Effector memory CD4-positive, alpha-beta T cell (primary cell): ENCODE measurements around the gene SUN2.
A peak's percentile ranks its signal among the peaks of the same experiment; 100 is the strongest.
"Not testable (repeated sequence)": the region's sequence is repeated elsewhere in the genome, so short reads cannot be mapped to it uniquely, and the experiment has no call there.

Experiments used
- DNase-seq, 3 donors: peaks; one replicate each; pipeline ENCODE4 v3.0.0-alpha.2; 2020
- H3K27ac ChIP-seq: 2 replicates; pipeline ENCODE4 v1.7.0; 2013; ENCODE audit warnings: mild to moderate bottlenecking, low read length, moderate library complexity; ENCODE audit not compliant: insufficient read depth, poor library complexity, severe bottlenecking
- H3K27me3 ChIP-seq: replicated peaks from 2 replicates; pipeline ENCODE4 v1.7.0; 2013; ENCODE audit warnings: mild to moderate bottlenecking, low read length; ENCODE audit not compliant: insufficient read depth, control insufficient read depth, poor library complexity, severe bottlenecking
- H3K36me3 ChIP-seq: 2 replicates; pipeline ENCODE4 v1.7.0; 2013; ENCODE audit warnings: mild to moderate bottlenecking, low read length, moderate library complexity; ENCODE audit not compliant: control insufficient read depth, insufficient read depth
- H3K4me1 ChIP-seq: 2 replicates; pipeline ENCODE4 v1.7.0; 2013; ENCODE audit warnings: low read length, mild to moderate bottlenecking; ENCODE audit not compliant: control insufficient read depth, insufficient read depth, poor library complexity, severe bottlenecking
- H3K4me3 ChIP-seq: 2 replicates; pipeline ENCODE4 v1.7.0; 2013; ENCODE audit warnings: low read length, low read depth, mild to moderate bottlenecking; ENCODE audit not compliant: insufficient read depth, poor library complexity, severe bottlenecking
- H3K9me3 ChIP-seq: 2 replicates; pipeline ENCODE4 v1.7.0; 2013; ENCODE audit warnings: mild to moderate bottlenecking, low read length, moderate library complexity; ENCODE audit not compliant: control insufficient read depth
- total RNA-seq, 3 donors: gene quantifications; one replicate each; lab custom pipeline; 2026; lab: John Stamatoyannopoulos, UW

SUN2 gene, protein sequence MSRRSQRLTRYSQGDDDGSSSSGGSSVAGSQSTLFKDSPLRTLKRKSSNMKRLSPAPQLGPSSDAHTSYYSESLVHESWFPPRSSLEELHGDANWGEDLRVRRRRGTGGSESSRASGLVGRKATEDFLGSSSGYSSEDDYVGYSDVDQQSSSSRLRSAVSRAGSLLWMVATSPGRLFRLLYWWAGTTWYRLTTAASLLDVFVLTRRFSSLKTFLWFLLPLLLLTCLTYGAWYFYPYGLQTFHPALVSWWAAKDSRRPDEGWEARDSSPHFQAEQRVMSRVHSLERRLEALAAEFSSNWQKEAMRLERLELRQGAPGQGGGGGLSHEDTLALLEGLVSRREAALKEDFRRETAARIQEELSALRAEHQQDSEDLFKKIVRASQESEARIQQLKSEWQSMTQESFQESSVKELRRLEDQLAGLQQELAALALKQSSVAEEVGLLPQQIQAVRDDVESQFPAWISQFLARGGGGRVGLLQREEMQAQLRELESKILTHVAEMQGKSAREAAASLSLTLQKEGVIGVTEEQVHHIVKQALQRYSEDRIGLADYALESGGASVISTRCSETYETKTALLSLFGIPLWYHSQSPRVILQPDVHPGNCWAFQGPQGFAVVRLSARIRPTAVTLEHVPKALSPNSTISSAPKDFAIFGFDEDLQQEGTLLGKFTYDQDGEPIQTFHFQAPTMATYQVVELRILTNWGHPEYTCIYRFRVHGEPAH
- 842 to 1,012 (median 936) reads per million in 3 donors for total RNA-seq

DNA sequence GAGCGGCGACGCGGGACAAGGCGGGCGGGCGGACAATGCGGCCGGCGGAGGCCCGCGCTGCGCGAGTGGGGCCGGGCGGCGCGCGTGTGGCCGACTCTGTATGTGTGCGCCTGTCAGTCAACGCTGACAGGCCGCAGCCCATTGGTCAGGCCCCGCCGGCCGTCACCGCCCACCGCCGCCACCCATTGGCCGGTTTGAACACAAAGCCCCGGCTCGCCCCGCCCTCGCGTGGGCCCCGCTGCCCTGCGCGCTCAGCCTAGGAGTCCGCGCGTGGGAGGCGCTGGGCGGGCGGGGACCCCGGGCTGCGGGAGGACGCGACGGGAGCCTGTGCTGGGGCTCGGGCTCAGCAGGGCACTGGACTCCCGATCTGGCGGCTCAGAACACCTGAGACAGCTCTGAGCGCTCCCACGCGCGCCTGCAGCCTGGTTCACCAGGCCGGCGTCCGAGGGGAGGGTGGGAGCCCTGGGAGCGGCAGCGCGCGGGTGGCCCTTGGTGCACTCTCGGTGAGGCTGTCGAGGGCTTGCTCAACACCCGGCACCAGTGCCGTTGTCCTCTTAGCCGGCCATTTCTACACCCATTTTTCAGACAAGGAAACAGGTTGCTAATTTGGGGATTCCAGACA, at the start of gene SUN2:
Gene SUN2 (minus strand): TSS at position 88 of the 622 bp plus-strand sequence. CDS start 3,370 bp downstream, outside the sequence.
- peaks cover 19% of the 10 kb centered on the region for H3K36me3 ChIP-seq
- H3K27ac ChIP-seq = peak within 1 kb of the TSS; percentile 84
- peaks cover 51% of the 10 kb centered on the region for H3K4me1 ChIP-seq
- no peaks in the 10 kb centered on the region for H3K9me3 ChIP-seq
- H3K27me3 ChIP-seq = no peaks in the 10 kb centered on the region
- DNase-seq = peak; percentile 88 to 93 (median 89)
- H3K4me3 ChIP-seq = peak within 1 kb of the TSS; percentile 87

DNA sequence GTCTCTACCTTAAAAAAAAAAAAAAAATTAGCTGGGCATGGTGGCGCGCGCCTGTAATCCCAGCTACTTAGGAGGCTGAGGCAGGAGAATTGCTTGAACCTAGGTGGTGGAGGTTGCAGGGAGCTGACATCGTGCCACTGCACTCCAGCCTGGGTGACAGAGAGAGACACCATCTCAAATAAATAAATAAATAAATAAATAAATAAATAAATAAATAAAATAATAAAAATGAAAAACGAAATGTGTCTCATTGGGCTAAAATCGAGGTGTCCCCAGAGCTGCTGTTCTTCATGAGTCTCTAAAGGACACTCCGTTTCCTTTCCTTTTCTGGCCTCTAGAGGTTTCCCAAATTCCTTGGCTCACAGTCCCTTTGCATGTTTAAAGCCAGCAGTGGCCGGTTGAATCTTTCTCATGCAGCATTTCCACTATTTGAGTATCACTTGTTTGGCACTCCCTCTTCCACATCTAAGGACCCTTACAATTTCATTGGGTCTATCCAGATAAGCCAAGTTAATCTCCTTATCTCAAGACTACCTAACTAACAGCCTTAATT, 49.3 kb upstream of the SUN2 start:
- H3K4me3 ChIP-seq, DNase-seq, H3K27ac ChIP-seq, H3K9me3 ChIP-seq, H3K36me3 ChIP-seq, H3K4me1 ChIP-seq, H3K27me3 ChIP-seq: not testable (repeated sequence)

DNA sequence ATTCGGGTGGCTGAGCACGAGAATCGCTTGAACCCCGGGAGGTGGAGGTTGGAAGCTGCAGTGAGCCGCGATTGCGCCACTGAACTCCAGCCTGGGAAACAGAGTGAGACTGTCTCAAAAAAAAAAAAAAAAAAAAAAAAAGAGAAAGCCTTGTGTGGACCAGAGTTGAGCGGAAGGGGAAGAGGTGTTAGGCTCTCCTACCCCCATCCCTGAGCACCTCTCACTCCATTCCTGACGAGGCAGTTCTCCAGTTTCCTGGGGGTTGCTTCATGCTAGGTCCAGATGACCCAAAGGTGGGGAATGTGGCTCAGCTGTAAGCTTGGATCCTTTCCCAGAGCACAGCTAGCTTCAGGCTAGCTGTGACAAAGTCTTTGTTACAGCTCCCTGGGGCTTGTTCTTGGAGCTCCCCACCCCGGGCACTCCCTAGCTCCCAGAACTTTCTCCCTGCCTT, 46.9 kb upstream of the SUN2 start:
- H3K4me3 ChIP-seq = no peak overlapping the region
- H3K36me3 ChIP-seq = no peaks in the 10 kb centered on the region
- no peak overlapping the region for H3K27ac ChIP-seq
- H3K9me3 ChIP-seq = no peaks in the 10 kb centered on the region
- H3K4me1 ChIP-seq = no peaks in the 10 kb centered on the region
- no peak for DNase-seq
- H3K27me3 ChIP-seq = no peaks in the 10 kb centered on the region

DNA sequence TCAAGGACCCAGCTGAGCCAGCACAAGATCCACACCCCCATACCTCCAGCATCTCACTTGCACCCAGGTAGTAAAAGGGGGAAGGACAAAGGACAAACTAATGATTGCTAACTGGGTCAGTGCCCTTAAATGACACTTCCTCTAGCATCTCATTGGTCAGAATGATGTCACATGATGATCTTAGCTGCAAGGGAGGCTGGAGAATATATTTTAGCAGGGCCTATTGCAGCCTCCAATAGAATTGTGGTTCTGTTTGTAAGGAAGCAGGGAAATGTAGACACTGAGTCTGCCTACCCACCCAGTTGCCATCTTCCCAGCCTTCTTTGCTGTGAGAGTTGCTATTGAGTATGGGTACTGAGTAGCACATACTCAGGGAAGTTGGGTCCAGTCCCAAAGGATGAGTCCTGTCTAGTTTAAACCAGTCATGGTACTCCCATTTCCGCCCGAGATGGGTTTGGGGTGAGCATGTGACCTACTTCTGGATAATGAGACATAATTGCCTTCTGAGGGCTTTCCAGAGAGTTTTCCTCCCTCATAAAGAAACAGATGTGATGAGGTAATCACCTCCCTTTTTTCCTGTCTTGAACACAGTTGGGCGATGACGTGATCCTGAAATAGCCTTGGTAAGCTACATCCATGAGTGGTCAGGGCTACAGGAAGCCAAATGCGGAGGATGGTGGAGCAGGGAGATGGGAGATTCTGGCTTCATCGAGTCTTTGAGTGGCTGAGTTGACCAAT, 43.6 kb upstream of the SUN2 start:
- no peaks in the 10 kb centered on the region for H3K4me1 ChIP-seq
- H3K9me3 ChIP-seq = no peaks in the 10 kb centered on the region
- H3K27me3 ChIP-seq = no peaks in the 10 kb centered on the region
- H3K4me3 ChIP-seq = no peak overlapping the region
- H3K36me3 ChIP-seq = no peaks in the 10 kb centered on the region
- no peak for DNase-seq
- no peak overlapping the region for H3K27ac ChIP-seq

DNA sequence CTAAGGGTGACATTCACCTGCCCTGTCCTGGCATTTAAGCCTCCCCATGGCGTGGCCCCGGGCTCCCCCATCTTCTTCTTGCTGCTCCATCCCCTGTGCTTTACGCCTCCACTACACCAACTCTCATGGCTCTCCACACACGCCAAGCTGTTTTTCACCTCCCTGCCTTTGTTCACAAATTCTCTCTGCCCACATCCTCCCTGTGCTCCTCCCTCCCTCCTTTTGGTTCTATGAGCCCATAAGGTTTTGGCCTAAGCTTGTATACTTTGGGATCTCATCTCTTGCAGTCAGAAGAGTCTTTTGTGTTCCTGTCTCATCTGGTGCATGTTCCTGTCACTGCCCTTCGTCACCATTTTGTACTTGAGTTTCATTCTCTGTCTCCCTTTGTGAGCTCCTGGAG, 42.7 kb upstream of the SUN2 start:
- DNase-seq = no peak
- Histone ChIP-seq H3K27me3 (no peaks in the 10 kb centered on the region), H3K36me3 (no peaks in the 10 kb centered on the region), H3K9me3 (no peaks in the 10 kb centered on the region), H3K4me3 (no peak overlapping the region), H3K4me1 (peaks cover 2% of the 10 kb centered on the region), H3K27ac (no peak overlapping the region)

DNA sequence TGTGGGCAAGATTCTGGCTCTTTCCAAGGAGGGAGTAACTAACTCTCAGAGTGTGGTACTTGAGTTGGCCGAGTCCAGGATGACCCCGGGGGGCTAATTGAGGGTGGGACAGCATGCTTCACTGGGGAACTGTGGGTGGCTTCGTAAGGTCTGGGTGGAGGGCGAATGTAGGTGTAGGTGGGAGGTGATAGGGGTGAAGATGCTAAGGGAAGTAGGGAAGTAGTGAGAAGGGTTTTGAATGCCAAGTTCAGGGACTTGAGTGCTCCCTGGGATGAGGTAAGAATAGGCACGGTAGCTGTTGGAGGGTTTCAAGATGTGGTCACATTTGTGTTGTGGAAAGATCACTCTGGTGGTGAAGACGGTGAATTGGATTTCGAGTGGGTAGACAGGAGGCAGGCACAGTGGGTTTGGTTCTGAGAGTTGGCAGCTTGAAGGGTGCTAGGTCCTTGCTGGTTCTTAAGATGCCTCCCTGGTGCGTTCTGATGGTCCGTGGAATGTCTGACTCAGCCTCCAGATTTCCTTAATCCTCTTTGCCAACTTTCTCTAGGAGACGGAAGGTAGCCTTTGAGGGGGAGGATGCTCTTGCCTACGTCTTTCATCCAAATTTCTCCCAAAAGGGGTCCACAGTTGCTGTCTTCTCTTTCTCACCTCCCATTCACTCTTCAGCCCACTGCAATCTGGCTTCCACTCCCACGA, 40.6 kb upstream of the SUN2 start:
- Histone ChIP-seq H3K4me1 (peaks cover 7% of the 10 kb centered on the region), H3K9me3 (no peaks in the 10 kb centered on the region), H3K27ac (no peak overlapping the region), H3K27me3 (no peaks in the 10 kb centered on the region), H3K4me3 (no peak overlapping the region), H3K36me3 (no peaks in the 10 kb centered on the region)
- DNase-seq = no peak

DNA sequence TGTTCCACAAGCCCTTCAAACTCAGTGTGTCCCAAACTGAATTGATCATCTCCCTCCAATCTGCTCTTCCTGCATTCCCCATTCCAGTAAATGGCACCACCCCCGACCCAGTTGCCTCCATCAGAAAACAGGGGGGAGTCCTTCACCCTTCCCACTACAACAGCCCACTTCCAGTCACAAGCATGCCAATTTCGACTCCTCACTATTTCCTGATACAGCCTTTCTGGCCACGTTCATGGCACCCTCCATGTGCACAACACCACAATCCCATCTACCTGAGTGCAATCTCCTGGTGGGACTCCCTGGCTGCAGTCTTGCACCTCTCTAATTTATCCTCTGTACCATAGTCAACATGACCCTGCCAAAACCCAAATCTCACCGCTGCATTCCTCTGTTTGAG, 39.8 kb upstream of the SUN2 start:
- H3K4me1 ChIP-seq = peaks cover 7% of the 10 kb centered on the region
- DNase-seq = no peak
- no peaks in the 10 kb centered on the region for H3K9me3 ChIP-seq

DNA sequence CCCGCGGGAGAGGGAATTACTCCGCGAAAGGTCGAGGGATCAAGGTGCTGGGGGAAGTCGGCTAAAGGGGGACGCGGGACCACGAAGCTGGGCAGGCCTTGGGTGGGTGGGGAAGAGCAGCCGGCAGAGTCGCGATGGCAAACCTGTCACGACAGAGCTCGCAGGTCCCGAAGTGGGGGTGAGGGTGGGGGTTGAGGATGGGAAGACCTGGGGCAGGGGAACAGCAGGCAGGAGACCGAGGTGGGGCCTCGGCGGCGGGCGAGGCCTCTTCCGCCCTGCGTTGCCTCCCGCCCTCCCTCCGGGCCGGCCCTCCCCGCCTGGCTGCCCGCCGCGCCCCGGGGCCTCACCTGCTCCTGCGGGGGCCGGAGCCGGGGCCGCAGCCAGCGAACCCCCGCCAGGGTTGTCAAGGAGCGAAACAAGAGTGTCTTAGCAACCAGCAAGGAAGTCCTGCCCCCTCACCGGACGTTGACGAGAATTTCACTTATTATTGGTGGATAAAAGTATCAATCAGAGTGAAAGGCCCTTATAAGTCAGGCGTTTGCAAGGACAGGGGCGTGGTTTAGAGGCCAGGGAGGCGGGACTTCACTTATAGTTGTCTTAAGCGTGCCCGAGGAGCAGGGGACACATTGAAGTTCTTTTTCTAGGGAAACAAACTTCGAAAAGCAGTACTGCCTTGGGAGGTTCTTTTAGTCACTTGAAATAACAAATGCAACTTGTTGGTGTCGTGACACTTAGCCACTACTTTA, 38.1 kb upstream of the SUN2 start, which contains the start of gene DNAL4:
Gene DNAL4 (minus strand): TSS at position 423 of the 746 bp plus-strand sequence. CDS start 11,412 bp downstream, outside the sequence.
- peak within 1 kb of the TSS; percentile 76 for H3K27ac ChIP-seq
- H3K27me3 ChIP-seq = no peaks in the 10 kb centered on the region
- no peaks in the 10 kb centered on the region for H3K9me3 ChIP-seq
- H3K36me3 ChIP-seq = no peaks in the 10 kb centered on the region
- peak within 1 kb of the TSS; percentile 57 for H3K4me3 ChIP-seq
- H3K4me1 ChIP-seq = peaks cover 7% of the 10 kb centered on the region
- peak; percentile 83 to 89 (median 86) for DNase-seq

More for the DNA sequence above, 39.8 kb upstream of the SUN2 start:
- no peaks in the 10 kb centered on the region for H3K36me3 ChIP-seq
- no peak overlapping the region for H3K27ac ChIP-seq
- H3K27me3 ChIP-seq = no peaks in the 10 kb centered on the region
- H3K4me3 ChIP-seq = no peak overlapping the region
